ENCODE data around the gene ADGRF1.
A peak's percentile ranks its signal among the peaks of the same experiment; 100 is the strongest.

- TF ChIP-seq, protein P1, sequence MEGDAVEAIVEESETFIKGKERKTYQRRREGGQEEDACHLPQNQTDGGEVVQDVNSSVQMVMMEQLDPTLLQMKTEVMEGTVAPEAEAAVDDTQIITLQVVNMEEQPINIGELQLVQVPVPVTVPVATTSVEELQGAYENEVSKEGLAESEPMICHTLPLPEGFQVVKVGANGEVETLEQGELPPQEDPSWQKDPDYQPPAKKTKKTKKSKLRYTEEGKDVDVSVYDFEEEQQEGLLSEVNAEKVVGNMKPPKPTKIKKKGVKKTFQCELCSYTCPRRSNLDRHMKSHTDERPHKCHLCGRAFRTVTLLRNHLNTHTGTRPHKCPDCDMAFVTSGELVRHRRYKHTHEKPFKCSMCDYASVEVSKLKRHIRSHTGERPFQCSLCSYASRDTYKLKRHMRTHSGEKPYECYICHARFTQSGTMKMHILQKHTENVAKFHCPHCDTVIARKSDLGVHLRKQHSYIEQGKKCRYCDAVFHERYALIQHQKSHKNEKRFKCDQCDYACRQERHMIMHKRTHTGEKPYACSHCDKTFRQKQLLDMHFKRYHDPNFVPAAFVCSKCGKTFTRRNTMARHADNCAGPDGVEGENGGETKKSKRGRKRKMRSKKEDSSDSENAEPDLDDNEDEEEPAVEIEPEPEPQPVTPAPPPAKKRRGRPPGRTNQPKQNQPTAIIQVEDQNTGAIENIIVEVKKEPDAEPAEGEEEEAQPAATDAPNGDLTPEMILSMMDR (IDR thresholded peaks at IDR 0.05; ENCODE audit: low read depth, low read length, poor library complexity, severe bottlenecking), result peak; percentile 78
- TF ChIP-seq EZH2phosphoT487 (IDR thresholded peaks at IDR 0.05; ENCODE audit: borderline replicate concordance, low read length), result no peak
Observed at GRCh38 chr6:47047479-47048407, 5.6 kb upstream of the ADGRF1 start.

Measured in DOHH2 (cell line).